ENCODE measurements around the gene LNX1.

LNX1 gene

DNA sequence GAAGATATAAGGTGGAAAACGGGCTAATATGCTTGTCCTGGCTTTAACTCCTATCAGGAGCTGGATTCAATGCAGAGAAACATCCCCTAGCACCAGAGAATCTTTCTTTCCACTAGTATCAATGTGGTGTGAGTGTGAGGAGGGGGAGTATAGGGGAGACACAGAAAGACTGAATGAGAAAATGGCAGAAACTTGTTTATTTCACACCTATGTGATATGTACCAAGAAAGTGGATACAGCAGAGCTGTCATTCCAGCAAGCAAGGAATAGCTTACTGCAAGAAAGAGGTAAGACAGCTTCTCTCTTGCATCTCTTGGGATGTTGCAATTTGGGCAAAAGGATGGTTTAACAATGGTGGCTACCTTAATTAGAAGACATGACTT is 105.6 kb downstream of the LNX1 start:
- no peak overlapping the region for H3K4me3 ChIP-seq (ENCODE audit: low read depth, low read length)
- H3K27ac ChIP-seq: no peak overlapping the region
- no peaks in the 10 kb centered on the region for H3K27me3 ChIP-seq (ENCODE audit: control insufficient read depth, insufficient read depth, low read length)
- H2AFZ ChIP-seq: no peak overlapping the region
- no peaks in the 10 kb centered on the region for H3K4me1 ChIP-seq
- no peak overlapping the region for H3K4me2 ChIP-seq (ENCODE audit: low read length)
- H3K36me3 ChIP-seq (ENCODE audit: control insufficient read depth, insufficient read depth, low read length): no peaks in the 10 kb centered on the region
- H3K9me3 ChIP-seq (ENCODE audit: control insufficient read depth, low read length): no peaks in the 10 kb centered on the region
- TF ChIP-seq, protein P1, sequence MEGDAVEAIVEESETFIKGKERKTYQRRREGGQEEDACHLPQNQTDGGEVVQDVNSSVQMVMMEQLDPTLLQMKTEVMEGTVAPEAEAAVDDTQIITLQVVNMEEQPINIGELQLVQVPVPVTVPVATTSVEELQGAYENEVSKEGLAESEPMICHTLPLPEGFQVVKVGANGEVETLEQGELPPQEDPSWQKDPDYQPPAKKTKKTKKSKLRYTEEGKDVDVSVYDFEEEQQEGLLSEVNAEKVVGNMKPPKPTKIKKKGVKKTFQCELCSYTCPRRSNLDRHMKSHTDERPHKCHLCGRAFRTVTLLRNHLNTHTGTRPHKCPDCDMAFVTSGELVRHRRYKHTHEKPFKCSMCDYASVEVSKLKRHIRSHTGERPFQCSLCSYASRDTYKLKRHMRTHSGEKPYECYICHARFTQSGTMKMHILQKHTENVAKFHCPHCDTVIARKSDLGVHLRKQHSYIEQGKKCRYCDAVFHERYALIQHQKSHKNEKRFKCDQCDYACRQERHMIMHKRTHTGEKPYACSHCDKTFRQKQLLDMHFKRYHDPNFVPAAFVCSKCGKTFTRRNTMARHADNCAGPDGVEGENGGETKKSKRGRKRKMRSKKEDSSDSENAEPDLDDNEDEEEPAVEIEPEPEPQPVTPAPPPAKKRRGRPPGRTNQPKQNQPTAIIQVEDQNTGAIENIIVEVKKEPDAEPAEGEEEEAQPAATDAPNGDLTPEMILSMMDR (IDR thresholded peaks at IDR 0.05): no peak
- no peaks in the 10 kb centered on the region for H3K79me2 ChIP-seq
- H3K9ac ChIP-seq: no peak overlapping the region

DNA sequence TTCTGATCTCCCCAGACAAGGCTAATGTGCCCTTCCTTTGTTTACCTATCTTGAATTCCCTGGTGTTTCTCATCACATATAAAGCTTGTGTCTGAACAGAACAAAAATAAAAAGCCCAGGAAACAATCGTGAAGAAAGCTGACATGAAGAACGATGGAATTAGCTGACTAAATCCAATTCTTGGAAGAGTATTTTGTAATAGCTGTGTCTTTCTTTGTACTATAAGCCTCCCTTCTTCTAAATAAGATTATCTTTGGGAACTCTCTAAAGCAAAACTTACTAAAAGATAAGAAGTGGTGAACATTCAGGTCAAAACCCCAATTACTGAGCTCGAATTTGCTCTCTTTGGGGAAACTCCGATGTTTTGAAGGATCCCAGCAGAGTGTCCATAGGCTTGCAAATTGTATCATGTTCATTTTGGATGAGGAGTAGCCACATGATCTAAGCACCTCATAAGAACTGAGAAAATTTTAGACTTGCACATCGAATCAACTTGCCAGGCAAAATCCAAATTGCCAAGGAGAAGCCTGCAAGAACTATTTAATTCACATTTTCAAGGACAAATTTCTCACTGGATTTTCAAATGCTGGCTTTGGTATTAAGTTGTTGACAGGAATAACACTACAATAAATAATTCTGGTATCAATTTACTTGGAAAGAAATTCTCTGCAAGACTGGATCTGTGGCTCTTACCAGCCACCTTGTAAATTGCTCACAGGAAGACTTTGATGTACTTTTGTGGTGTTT is 106.2 kb downstream of the LNX1 start:
- Histone ChIP-seq H3K4me1 (no peaks in the 10 kb centered on the region), H3K79me2 (no peaks in the 10 kb centered on the region), H3K4me2 (ENCODE audit: low read length) (no peak overlapping the region), H3K36me3 (ENCODE audit: control insufficient read depth, insufficient read depth, low read length) (no peaks in the 10 kb centered on the region), H2AFZ (no peak overlapping the region), H3K27me3 (ENCODE audit: control insufficient read depth, insufficient read depth, low read length) (no peaks in the 10 kb centered on the region), H3K9me3 (ENCODE audit: control insufficient read depth, low read length) (no peaks in the 10 kb centered on the region), H3K27ac (no peak overlapping the region), H3K9ac (no peak overlapping the region), H3K4me3 (ENCODE audit: low read depth, low read length) (no peak overlapping the region)
- TF ChIP-seq, protein P1 (IDR thresholded peaks at IDR 0.05): no peak

- H3K27ac ChIP-seq: no peak overlapping the region
- no peaks in the 10 kb centered on the region for H3K9me3 ChIP-seq (ENCODE audit: control insufficient read depth, low read length)
- no peaks in the 10 kb centered on the region for H3K79me2 ChIP-seq
- H3K36me3 ChIP-seq (ENCODE audit: control insufficient read depth, insufficient read depth, low read length): no peaks in the 10 kb centered on the region
- no peak overlapping the region for H3K4me2 ChIP-seq (ENCODE audit: low read length)
- H3K27me3 ChIP-seq (ENCODE audit: control insufficient read depth, insufficient read depth, low read length): no peaks in the 10 kb centered on the region
- H3K4me1 ChIP-seq: no peaks in the 10 kb centered on the region
- TF ChIP-seq, protein P1 (IDR thresholded peaks at IDR 0.05): no peak
- H3K4me3 ChIP-seq (ENCODE audit: low read depth, low read length): no peak overlapping the region
- no peak overlapping the region for H3K9ac ChIP-seq
- no peak overlapping the region for H2AFZ ChIP-seq
Measured at GRCh38 chr4:53483250-53483649, 108.0 kb downstream of the LNX1 start.

DNA sequence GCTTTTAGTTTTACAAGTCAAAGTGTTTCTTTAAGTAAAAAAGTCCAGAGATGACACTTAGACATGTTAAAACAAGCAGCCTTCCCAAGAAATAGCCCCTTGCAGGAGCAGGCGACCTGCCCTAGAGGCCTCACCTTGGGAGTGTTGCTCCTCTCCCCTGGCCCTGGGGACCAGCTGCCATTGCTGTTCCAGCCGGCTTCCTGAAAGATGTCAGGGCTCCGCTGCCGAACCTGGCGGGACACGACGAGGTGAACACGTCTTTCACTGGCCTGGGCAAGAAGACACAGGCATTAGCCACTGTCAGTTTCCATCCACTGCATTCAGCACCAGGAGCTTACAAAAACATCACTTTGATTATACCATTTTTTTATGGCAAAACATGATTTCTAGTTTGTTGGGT is 109.7 kb downstream of the LNX1 start:
- H3K4me1 ChIP-seq: no peaks in the 10 kb centered on the region
- H3K4me3 ChIP-seq (ENCODE audit: low read depth, low read length): no peak overlapping the region
- H3K9me3 ChIP-seq (ENCODE audit: control insufficient read depth, low read length): no peaks in the 10 kb centered on the region
- no peaks in the 10 kb centered on the region for H3K79me2 ChIP-seq
- no peaks in the 10 kb centered on the region for H3K27me3 ChIP-seq (ENCODE audit: control insufficient read depth, insufficient read depth, low read length)
- TF ChIP-seq, protein P1 (IDR thresholded peaks at IDR 0.05): no peak
- no peak overlapping the region for H3K4me2 ChIP-seq (ENCODE audit: low read length)
- H3K36me3 ChIP-seq (ENCODE audit: control insufficient read depth, insufficient read depth, low read length): no peaks in the 10 kb centered on the region
- no peak overlapping the region for H3K27ac ChIP-seq
- no peak overlapping the region for H2AFZ ChIP-seq
- H3K9ac ChIP-seq: no peak overlapping the region

DNA sequence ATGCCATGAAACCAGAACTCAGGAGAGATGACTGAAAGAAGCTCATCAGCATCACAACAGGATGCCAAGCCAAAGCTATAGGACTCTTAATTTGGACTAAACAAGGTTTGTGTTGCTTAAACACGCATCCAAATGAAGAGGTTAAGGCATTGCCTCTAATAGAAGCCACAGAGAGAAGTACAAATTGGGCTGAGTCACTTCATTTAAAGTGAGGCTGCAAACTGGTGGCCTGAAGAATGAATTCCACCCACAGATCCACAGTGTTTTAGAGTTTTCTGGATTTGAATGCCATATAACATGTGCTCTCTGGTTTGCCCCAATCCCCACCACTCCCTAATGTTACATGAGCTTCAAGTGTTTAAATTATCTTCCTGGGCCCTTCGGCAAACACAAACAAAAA is 110.4 kb downstream of the LNX1 start:
- Histone ChIP-seq H3K4me1 (no peaks in the 10 kb centered on the region), H3K36me3 (ENCODE audit: control insufficient read depth, insufficient read depth, low read length) (no peaks in the 10 kb centered on the region), H3K4me3 (ENCODE audit: low read depth, low read length) (no peak overlapping the region), H3K79me2 (no peaks in the 10 kb centered on the region), H3K9me3 (ENCODE audit: control insufficient read depth, low read length) (no peaks in the 10 kb centered on the region), H3K4me2 (ENCODE audit: low read length) (no peak overlapping the region), H3K27ac (no peak overlapping the region), H2AFZ (no peak overlapping the region), H3K9ac (no peak overlapping the region), H3K27me3 (ENCODE audit: control insufficient read depth, insufficient read depth, low read length) (no peaks in the 10 kb centered on the region)
- TF ChIP-seq, protein P1 (IDR thresholded peaks at IDR 0.05): no peak

Data from parathyroid adenoma (tissue), 2 donors.